H1 (cell line): ENCODE measurements around the gene RASSF10. TPM values are rescaled to one million over a fixed set of nuclear protein-coding genes. Genes with fewer than 3 reads are reported as not detected.

Experiments used
- CHD2 ChIP-seq: IDR thresholded peaks from 2 replicates; pipeline ENCODE4 v1.6.1; 2012; ENCODE audit warnings: low read length, improper control_type of control experiment
- CTCF ChIP-seq, 3 experiments: IDR thresholded peaks; 1 replicate in 2 of 3; 2 replicates in 1 of 3; pipeline versions ENCODE4 v1.5.1 to v1.6.1; 2011; ENCODE audit warnings: low read length in 3 of 3, mild to moderate bottlenecking in 3 of 3, inconsistent platforms in 2 of 3, low read depth in 1 of 3, moderate library complexity in 1 of 3; ENCODE audit not compliant: insufficient read depth in 1 of 3; ENCODE audit errors: control extremely low read depth in 1 of 3
- FOSL1 ChIP-seq: IDR thresholded peaks from 2 replicates; pipeline ENCODE4 v1.6.1; 2011; ENCODE audit warnings: mild to moderate bottlenecking, low read depth, low read length, moderate library complexity; ENCODE audit not compliant: insufficient read depth
- POLR2A ChIP-seq, 2 experiments: IDR thresholded peaks; 1 replicate in 1 of 2; 2 replicates in 1 of 2; pipeline ENCODE4 v1.6.1; 2011; ENCODE audit warnings: low read depth in 2 of 2, low read length in 2 of 2, mild to moderate bottlenecking in 2 of 2; ENCODE audit errors: control extremely low read depth in 1 of 2
- RAD21 ChIP-seq, 2 experiments: IDR thresholded peaks in 1 of 2; conservative IDR thresholded peaks in 1 of 2; 2 replicates each; pipeline ENCODE4 v1.6.1; 2011; ENCODE audit warnings: low read depth in 2 of 2, low read length in 2 of 2, improper control_type of control experiment in 1 of 2, inconsistent platforms in 1 of 2, mild to moderate bottlenecking in 1 of 2, moderate library complexity in 1 of 2
- SAP30 ChIP-seq: fragments of 300-600 bp; sonication (generic); IDR thresholded peaks from 2 replicates; pipeline ENCODE4 v1.7.1; 2012; ENCODE audit warnings: low read length, moderate library complexity, mild to moderate bottlenecking, inconsistent platforms; ENCODE audit not compliant: insufficient read depth, insufficient replicate concordance
- TAF7 ChIP-seq: optimal IDR thresholded peaks from 2 replicates; pipeline ENCODE3; 2011; ENCODE audit warnings: low read depth, mild to moderate bottlenecking, inconsistent platforms, low read length, moderate library complexity, borderline replicate concordance
- polyA plus RNA-seq, 7 experiments: library from polyadenylated mRNA; depleted of rRNA in 3 of 7; stranded (reverse) in 5 of 7; unstranded in 2 of 7; fragments of >200 nt in 5 of 7; fragments of 200-250 nt in 2 of 7; gene quantifications; 1 replicate in 5 of 7; 2 replicates in 1 of 7; 4 replicates in 1 of 7; pipeline versions ENCODE4 v1.2.1 to v1.2.3, GENCODE V29; 2011 to 2013; ENCODE audit warnings: missing spikeins in 2 of 7, mixed read lengths in 2 of 7
- total RNA-seq: library from RNA; stranded (reverse); fragmentation: NEBNext Ultra II Directional; extraction: Animal tissue kit (Norgen Biotek cat#: 25700); gene quantifications from 2 replicates; pipeline ENCODE4 v1.2.1, GENCODE V29; 2021

RASSF10 gene
- total and polyA plus RNA-seq, 2 of the 8 experiments (the other 6 are each of a cell fraction or from before 2014, with no cell fraction given), result 0.51 to 1.8 TPM

- TF ChIP-seq POLR2A (IDR thresholded peaks at IDR 0.05; ENCODE audit: control extremely low read depth in 1 of 2, low read depth in 2 of 2, low read length in 2 of 2) (no peak), RAD21 (IDR thresholded peaks at IDR 0.05 in 1 of 2, conservative IDR thresholded peaks at IDR 0.05 in 1 of 2; ENCODE audit: low read depth in 2 of 2, low read length in 2 of 2) (no peak), CTCF (IDR thresholded peaks at IDR 0.05; ENCODE audit: control extremely low read depth in 1 of 3, insufficient read depth in 1 of 3, low read depth in 1 of 3, low read length in 3 of 3) (no peak), CHD2 (no peak), SAP30 (no peak), FOSL1 (no peak), TAF7 (no peak)
Observed at GRCh38 chr11:12994476-12994875, 14.6 kb upstream of the RASSF10 start (continued).
